Ascending aorta (tissue), 2 donors: Measurements from ENCODE around the gene PMS1. TPM values are rescaled to one million over a fixed set of nuclear protein-coding genes. Genes with fewer than 3 reads are reported as not detected.
"Not testable (repeated sequence)": the region's sequence is repeated elsewhere in the genome, so short reads cannot be mapped to it uniquely, and the experiment has no call there.

Experiments
- DNase-seq, 2 donors: peaks; one replicate each; pipeline ENCODE4 v3.0.0-alpha.2; 2019; ENCODE audit warnings: low spot score in 2 of 2
- H3K27ac ChIP-seq, 2 donors: fragments of 200-600 bp; sonication (generic); one replicate each; pipeline ENCODE4 v1.5.1; 2016 to 2017; ENCODE audit warnings: mild to moderate bottlenecking in 1 of 2
- H3K27me3 ChIP-seq: fragments of 200-600 bp; sonication (generic); one replicate; pipeline ENCODE4 v1.5.1; 2017
- H3K36me3 ChIP-seq, 2 donors: fragments of 200-600 bp; sonication (generic); one replicate each; pipeline ENCODE4 v1.5.1; 2016
- H3K4me1 ChIP-seq, 2 donors: fragments of 200-600 bp; sonication (generic); one replicate each; pipeline ENCODE4 v1.5.1; 2016 to 2017; ENCODE audit warnings: mild to moderate bottlenecking in 1 of 2
- H3K4me3 ChIP-seq, 2 donors: fragments of 200-600 bp; sonication (generic); one replicate each; pipeline ENCODE4 v1.5.1; 2016 to 2017; ENCODE audit warnings: mild to moderate bottlenecking in 1 of 2
- H3K9me3 ChIP-seq, 2 donors: fragments of 200-600 bp; sonication (generic); one replicate each; pipeline ENCODE4 v1.5.1; 2016
- CTCF ChIP-seq, 3 experiments: fragments of 200-600 bp in 2 of 3; fragments of 450-650 bp in 1 of 3; sonication (generic) in 2 of 3; IDR thresholded peaks; one replicate each; pipeline ENCODE4 v1.5.1; 2016 to 2019; ENCODE audit warnings: antibody characterized with exemption in 3 of 3, mild to moderate bottlenecking in 1 of 3, moderate library complexity in 1 of 3
- intact Hi-C: fragments of 100-400 bp; cut with DNase I; formaldehyde crosslinking; loops from one replicate; pipeline ENCODE4 v1.15.1; 2023
- total RNA-seq: library from RNA; depleted of rRNA; stranded (reverse); fragments of >200 nt; gene quantifications from one replicate; pipeline ENCODE4 v1.1.0, GENCODE V29; 2016

Gene PMS1
- total RNA-seq, 1 donor from 2014 or later, result 8.7 TPM

GRCh38 chr2:189880429-189880828, 96.2 kb downstream of the PMS1 start:
- TF ChIP-seq CTCF (IDR thresholded peaks at IDR 0.05), result no peak
- intact Hi-C loops, result no loop called here
- H3K9me3 ChIP-seq, result no peaks in the 10 kb centered on the region
- H3K36me3 ChIP-seq, result peaks cover 0 to 3% of the 10 kb centered on the region in 2 donors
- H3K4me3 ChIP-seq, result no peak overlapping the region
- no peaks in the 10 kb centered on the region for H3K27me3 ChIP-seq
- no peak overlapping the region for H3K27ac ChIP-seq
- no peaks in the 10 kb centered on the region for H3K4me1 ChIP-seq
- no peak for DNase-seq

GRCh38 chr2:189880832-189881492, 96.7 kb downstream of the PMS1 start:
- no peak overlapping the region for H3K27ac ChIP-seq
- no peak for DNase-seq
- H3K9me3 ChIP-seq, result no peaks in the 10 kb centered on the region
- H3K36me3 ChIP-seq, result peaks cover 0 to 3% of the 10 kb centered on the region in 2 donors
- TF ChIP-seq CTCF (IDR thresholded peaks at IDR 0.05), result no peak
- H3K4me1 ChIP-seq, result no peaks in the 10 kb centered on the region
- H3K4me3 ChIP-seq, result no peak overlapping the region
- intact Hi-C loops, result no loop called here
- no peaks in the 10 kb centered on the region for H3K27me3 ChIP-seq

GRCh38 chr2:189885368-189885767, 101.1 kb downstream of the PMS1 start:
- Histone ChIP-seq H3K9me3 (peaks cover 0 to 6% of the 10 kb centered on the region in 2 donors), H3K36me3 (no peaks in the 10 kb centered on the region), H3K4me3 (no peak overlapping the region), H3K27ac (no peak overlapping the region), H3K4me1 (no peaks in the 10 kb centered on the region), H3K27me3 (no peaks in the 10 kb centered on the region)
- intact Hi-C loops, result no loop called here
- no peak for DNase-seq
- no peak for TF ChIP-seq CTCF (IDR thresholded peaks at IDR 0.05)

- H3K9me3 ChIP-seq, H3K4me1 ChIP-seq, H3K4me3 ChIP-seq, DNase-seq, intact Hi-C loops, H3K36me3 ChIP-seq, H3K27me3 ChIP-seq, H3K27ac ChIP-seq: not testable (repeated sequence)
Measured at GRCh38 chr2:189892546-189893294, 108.5 kb downstream of the PMS1 start.

- DNase-seq, result no peak
- no peak overlapping the region for H3K27ac ChIP-seq
- no peaks in the 10 kb centered on the region for H3K4me1 ChIP-seq
- no peaks in the 10 kb centered on the region for H3K36me3 ChIP-seq
- no peak overlapping the region for H3K4me3 ChIP-seq
- H3K27me3 ChIP-seq, result no peaks in the 10 kb centered on the region
- intact Hi-C loops, result no loop called here
- no peak for TF ChIP-seq CTCF (IDR thresholded peaks at IDR 0.05)
- H3K9me3 ChIP-seq, result no peaks in the 10 kb centered on the region
Measured at GRCh38 chr2:189896809-189897208, 112.6 kb downstream of the PMS1 start.

GRCh38 chr2:189899101-189899500, 114.9 kb downstream of the PMS1 start:
- no peaks in the 10 kb centered on the region for H3K27me3 ChIP-seq
- no peak overlapping the region for H3K27ac ChIP-seq
- H3K36me3 ChIP-seq, result no peaks in the 10 kb centered on the region
- DNase-seq, result no peak
- H3K9me3 ChIP-seq, result no peaks in the 10 kb centered on the region
- H3K4me3 ChIP-seq, result no peak overlapping the region
- intact Hi-C loops, result no loop called here
- no peaks in the 10 kb centered on the region for H3K4me1 ChIP-seq
- TF ChIP-seq CTCF (IDR thresholded peaks at IDR 0.05), result no peak
